NCI-H2227 (cell line): ENCODE data around the gene WSCD2.

Experiments used
- DNase-seq: peaks from one replicate; lab custom pipeline; 2025; ENCODE audit not compliant: unreplicated experiment; lab: John Stamatoyannopoulos, UW

WSCD2 gene

DNA sequence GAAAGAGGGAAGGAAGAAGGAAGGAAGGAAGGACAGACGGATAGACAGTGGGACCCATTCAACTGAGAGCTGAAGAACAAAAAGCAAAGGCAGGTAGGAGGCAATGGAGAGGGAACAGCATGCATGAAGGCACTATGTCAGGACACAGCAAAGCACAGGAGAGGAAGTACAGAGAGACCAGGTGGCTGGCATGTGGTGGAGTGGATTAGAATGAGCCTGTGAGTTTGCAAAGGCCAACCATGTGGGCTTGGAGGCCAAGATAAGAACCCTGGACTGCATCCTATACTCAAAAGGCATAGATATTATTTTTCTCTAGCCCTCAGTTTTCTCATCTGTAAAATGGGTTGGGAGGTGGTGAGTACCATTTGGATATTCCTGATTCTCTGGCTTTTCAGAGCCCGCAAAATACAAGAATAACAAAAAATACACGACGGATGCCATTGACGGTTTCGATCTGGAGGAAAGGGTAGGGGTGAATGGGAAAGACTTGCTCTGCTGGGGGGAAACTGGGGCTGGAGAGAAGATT is 102.9 kb downstream of the WSCD2 start:
- no peak for DNase-seq

DNA sequence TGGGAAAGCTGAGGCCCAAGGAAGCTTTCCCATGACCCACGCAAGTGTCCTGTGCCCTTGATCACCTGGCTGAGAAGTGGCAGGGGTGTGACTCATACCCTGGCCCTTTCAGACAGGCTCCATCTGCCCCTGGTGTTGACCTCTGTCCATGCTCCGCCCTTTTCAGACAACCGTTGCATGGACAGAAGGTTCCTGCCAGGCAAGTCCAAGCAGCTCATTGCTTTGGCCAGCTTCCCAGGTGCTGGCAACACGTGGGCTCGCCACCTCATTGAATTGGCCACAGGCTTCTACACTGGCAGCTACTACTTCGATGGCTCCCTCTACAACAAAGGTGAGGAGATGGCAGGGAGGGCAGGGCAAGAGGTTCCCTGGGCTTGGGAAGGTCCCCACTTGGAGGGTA is 103.5 kb downstream of the WSCD2 start:
- DNase-seq, result no peak

DNA sequence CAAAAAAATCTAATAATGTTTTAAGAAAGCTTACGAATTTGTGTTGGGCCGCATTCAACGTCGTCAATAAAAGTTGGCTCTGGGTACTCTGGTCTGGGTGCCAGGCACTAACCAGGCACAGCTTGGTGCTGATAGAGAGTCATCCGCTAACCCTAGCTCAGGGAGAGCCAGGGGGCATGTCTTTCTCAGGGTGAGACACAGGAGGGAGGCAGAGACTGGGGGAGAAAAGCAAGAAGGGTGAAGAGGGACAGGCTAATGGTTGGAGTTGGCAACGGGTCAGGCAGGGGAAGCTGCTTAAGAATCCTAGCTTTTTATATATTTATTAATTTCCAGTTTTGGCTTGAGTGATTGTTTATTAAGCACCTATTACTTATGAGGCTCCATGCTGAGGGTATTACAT is 105.1 kb downstream of the WSCD2 start:
- no peak for DNase-seq

DNA sequence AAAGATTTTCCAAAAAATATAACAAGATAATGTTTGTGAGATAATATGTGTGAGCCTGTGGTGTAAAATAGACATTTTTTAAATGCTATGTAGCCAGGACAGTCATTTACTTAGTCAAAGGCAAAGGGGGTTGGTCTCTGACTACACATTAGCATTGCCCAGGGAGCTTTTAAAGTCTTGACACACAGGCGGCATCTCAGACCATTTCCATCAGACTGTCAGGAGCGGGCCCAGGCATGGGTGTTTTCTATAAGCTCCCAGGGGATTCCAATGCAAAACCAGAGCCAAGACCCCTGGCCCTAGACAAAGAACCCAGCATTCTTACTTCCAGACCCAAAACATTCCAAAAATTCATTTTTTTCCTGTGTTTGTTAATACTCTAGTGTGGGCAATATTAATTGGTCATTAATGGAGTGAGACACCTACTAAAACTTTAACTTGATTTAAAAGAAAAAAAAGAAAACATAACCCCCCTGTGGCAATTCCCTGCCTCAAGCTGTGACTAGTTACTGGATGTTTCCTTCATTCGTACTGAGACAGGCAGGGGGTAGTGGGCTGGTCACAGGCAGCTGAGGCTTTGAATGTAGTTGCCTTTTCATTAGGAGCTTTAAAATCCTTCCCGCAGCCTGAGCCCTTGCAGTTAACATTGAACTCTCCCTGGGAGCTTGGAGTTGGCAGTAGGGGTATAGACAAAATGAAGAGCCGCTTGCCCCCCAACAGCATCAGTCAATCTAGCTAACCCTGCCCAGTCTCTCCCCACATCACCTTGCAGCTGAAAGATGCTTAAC is 106.3 kb downstream of the WSCD2 start:
- peak; percentile 16 for DNase-seq

DNA sequence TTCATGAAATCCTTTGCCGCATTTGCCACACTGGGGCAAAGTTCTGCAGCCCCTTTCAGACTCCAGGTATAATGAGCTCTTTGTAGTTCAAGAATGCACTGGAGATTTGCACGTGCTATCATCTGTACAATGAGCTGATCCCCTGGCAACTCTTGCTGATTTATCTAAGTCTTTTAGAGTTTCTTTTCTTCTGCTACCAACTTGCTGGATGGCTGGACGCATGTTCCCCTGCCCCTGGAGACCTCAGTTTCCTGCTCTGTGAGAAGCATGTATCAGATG is 106.8 kb downstream of the WSCD2 start:
- DNase-seq, result no peak

DNA sequence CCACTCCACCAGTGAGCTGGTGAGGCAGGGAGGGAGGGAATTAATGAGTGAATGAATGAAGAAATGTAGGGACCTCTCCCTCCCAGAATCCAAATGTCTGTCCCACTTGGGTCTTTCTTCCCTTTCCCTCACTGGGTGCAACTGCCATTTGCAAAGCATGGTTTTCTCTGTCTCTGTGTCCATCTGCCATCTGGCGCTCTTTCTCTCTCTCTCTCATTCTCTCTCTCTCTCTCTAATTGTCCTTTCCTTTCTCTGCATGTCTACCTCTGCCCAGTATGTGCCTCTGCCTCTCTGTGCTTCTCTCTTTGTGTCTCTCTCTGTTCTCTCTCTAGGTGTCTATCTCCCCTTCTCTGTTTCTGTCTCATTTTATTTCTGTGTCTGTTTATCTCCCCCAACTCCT is 107.3 kb downstream of the WSCD2 start:
- no peak for DNase-seq

DNA sequence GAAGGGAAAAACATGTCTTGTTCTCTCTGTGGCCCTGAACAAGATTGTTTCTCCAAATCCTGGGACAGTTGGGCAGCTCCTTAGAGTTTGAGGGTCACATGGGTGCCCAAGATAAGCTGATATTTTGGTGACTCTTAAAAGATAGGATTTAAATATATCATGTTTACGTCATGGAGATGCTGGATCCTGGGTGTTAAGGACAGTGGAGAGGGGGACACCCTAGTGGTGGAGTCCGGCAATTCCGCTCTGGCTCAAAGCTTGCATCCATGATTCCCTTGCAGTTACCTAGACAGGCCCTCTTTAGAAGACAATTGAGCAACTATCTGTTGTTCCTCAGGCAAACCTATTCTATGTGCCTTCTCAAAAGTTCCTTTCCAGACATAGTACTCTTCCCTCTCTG is 108.2 kb downstream of the WSCD2 start:
- no peak for DNase-seq

DNA sequence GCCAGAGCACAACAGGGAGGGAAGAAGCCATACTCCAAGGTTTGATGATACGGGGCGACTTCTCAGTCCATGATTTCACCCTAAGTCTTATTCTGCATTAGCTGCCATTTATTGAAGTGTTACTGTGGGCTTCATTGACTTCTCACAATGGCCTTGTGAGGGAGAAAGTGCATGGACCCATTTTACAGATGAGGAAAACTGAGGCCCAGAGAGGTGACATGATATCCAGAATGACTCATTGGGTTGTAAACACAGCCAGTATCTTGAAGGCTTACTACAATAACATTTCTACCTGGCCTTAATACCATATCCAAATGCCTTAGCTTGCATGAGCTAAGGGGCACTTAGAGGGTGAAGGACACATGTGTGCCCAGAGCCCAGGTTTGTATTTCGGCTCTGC is 109.4 kb downstream of the WSCD2 start:
- DNase-seq, result no peak

DNA sequence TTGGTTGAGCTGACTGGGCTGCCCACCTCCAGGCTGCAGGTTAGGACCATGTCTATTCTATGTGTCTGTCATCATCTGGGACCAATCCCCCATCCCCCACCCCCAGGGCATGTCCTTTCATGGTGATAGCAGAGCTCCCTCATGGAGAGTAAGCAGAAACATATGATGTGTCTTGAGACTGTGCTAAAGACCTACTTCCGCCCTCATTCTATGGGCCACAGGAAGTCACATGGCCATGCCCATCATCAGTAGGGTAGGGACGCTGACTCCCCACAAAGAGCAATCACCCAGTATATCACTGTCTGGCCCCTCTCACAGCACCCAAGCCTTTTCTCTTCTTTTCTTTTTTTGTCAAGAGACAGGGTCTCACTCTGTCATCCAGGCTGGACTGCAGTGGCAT is 110.3 kb downstream of the WSCD2 start:
- no peak for DNase-seq

DNA sequence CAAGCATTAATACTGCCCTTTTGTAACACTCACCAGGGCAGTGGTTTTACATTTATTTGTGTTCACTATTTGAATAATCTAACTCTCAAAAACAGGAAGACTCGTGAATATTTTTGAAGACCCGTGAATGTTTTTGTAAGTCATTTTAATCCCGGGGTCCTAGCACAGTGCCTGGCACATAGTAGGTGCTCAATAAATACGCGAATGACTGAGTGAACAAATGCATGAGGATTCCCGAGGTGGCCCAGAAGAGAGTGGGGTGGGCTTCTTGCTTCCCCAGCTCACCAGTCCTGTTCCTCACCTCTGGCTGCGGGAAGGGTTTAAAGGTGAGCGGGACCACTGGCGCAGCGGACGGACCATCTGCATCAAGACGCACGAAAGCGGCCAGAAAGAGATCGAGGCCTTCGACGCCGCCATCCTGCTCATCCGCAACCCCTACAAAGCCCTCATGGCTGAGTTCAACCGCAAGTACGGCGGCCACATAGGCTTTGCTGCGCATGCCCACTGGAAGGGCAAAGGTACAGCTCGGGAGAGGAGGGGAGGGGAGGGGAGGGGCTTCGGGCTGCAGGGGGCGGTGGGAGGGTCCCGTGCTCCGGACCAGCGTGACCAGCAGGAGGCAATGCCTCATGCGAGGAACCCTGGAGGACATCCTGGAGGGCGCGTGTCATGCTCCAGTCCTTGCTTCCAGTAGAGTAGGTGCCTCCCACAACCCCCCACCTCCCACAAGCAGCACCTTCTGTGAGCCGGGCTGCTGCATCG is 111.1 kb downstream of the WSCD2 start:
- DNase-seq, result no peak

DNA sequence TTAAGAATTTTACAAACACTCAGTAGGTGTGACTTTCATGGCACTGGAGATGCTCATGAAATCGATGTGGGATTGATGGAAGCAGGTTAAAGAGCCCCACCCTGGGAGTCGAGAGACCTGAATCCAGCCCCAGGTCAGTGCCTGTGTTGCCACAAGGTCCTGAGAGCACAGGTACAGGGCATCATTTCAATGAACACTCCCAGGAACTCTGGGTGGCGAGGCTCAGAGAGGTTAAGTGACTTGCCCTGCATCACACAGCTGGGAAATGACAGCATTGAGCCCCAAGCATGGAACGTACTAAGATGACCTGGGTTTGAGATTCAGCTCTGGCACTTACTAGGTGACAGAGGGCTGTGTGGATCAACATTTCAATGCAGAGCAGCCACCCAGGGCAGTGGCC is 111.8 kb downstream of the WSCD2 start:
- DNase-seq, result no peak

DNA sequence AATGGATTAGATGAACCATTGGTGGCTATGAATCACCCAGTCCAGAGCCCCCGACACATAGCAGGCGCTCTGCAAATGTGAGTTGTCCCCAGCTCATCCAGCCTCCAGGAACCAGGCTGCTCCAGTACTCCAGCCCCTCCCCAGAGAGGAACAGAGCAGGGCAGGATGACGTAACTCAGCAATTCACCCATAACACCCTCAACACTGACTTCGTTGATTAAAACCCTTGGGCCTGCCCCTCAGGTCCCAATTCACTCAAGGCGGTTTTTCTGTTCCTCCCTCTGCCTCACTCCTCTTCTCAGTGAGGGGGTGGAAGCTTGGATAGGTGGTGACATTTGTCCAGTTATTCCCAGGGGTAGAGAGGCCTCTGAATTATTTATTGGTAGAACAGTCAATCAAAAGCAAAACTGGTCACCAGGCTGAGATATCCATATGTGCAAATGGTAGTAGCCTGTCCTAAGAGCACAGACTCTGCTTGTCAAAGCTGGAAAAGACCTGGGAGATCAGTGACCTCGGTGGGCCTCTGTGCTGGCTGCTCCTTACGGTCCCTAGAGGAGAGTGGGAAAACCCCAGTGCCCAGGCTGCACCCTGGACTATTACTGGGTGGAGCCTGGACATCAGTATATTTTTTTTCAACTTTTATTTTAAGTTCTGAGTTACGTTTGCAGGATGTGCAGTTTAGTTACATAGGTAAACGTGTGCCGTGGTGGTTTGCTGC is 113.1 kb downstream of the WSCD2 start:
- DNase-seq, result peak; percentile 29

DNA sequence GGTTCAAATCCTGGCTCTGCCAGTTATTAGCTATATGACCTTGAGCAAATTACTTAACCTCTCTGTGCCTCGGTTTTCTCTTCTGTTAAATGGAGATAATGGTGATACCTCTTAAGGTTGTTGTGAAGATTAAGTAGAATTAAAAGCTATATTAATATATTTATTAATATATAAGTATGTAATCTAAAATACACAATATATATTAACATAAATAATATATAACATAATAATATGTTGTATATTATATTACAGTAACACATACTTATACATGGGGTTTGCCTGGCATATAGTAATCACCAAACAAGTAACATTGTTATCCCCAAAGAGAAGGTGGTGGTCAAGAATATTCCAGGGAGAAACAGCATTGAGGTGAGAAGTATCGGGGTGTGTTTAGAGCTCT is 118.0 kb downstream of the WSCD2 start:
- no peak for DNase-seq

DNA sequence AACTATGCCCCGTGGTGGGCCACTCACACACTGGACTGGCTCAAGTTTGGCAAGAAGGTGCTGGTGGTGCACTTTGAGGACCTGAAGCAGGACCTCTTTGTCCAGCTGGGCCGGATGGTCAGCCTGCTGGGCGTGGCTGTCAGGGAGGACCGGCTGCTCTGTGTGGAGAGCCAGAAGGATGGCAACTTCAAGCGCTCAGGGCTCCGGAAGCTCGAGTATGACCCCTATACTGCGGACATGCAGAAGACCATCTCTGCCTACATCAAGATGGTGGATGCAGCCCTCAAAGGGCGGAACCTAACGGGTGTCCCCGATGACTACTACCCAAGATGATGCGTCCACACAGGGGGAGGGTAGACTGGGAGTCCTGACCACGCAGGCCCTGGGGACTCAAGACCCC is 118.9 kb downstream of the WSCD2 start:
- DNase-seq, result no peak

DNA sequence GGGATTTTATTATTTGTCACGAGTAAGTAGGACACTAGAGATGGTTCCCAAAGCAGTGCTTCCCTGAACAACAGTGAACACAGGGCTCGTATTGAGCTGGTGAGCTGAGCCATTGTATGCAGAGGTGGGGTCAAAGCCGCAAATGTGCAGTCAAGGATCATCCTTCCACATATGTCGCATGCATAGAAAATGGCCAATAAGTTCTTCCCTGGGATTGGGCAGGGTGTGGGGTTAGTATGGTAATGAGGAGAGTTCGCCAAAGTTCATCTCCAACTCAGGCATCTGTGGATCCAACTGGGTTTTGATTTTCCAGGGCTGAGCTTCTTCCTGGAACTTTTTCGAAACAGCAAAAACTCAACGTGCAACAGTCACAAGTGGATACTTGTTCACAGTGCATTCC is 123.4 kb downstream of the WSCD2 start:
- DNase-seq, result no peak

DNA sequence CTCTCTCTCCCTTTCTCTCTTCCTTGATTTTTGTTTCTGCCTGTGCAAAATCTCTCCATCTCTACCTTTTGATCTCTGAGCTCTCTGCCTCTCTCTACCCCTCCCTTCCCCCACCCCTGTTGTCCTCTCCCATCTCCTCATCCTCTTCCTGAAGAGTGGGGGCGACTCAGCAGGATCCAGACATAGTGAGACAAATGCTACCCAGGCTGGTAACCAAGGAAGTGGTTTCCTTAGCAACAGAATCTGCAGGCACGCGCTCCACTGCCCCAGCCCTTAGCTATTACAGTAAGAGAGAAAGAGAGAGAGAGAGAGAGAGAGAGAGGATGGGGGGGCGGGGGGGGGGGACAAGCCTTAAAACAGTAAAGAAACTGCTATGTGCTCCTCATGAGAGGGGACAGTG is 124.5 kb downstream of the WSCD2 start:
- DNase-seq, result peak; percentile 81

DNA sequence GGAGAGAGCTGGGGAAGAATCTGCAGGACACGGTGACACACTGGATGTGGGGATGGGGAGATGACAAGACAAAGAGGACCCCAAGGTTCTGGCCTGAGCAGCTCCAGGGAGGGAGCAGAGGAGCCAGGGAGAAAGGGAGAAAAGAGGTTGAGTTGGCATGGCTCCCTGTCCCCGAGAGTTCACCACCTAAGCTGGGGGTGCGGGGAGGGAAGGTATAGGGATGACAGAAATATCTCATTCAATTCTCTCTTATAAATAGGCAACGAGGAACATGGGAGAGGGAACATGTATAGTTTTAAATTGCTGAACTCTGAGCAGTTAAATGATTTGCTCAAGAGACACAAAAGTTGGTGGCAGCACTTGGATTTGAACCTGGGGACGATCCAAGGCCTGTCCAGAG is 124.9 kb downstream of the WSCD2 start:
- DNase-seq, result no peak

DNA sequence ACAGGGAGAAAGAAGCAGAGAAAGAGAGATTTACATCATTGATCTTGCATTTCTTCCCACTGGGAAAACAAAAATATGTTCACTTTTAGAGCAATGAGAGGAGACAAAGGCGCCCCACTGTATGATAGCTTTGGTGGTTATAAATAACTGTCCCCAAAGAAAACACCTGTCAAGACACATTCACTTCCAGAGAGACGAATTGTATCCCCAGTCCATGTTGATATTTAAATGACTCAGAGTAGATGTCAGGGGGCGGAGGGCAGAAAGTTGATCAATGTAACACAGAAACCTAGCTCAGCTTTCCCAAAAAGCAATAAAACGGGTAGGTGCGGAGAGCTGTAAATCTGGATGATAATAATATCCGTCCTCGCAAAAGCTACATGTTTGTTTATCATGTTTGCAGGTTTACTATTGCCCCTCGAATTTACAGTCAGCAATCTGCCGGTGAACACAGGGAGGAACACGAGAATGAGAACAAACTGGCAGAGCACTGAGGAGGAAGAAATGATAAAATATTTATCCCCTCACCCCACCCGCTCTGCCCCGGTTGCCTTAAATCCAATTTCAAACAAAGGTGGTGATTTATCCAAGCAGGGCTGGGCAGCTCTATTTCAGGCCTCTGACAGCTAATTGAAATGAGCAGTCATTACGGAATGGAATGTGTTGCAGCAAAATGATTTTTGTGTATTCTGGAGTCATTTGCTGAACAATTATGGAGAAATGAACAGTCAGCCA is 125.6 kb downstream of the WSCD2 start:
- no peak for DNase-seq

DNA sequence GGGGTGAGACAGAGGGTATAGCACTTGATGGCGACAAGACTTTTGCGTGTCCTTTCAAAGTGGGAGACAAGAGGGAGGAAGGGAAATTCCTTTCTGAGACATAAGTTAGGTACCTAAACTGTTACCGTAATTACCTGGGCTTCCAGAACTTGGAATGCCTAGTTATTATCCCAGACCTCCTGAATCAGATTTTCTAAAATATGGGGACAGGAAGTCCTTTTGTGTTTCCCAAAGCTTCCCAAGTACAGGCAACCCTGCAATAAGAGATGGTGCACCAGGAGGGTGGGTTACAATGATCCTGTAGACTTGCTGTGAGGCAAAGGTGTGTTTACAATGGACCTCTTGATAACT is 126.1 kb downstream of the WSCD2 start:
- DNase-seq, result peak; percentile 35

DNA sequence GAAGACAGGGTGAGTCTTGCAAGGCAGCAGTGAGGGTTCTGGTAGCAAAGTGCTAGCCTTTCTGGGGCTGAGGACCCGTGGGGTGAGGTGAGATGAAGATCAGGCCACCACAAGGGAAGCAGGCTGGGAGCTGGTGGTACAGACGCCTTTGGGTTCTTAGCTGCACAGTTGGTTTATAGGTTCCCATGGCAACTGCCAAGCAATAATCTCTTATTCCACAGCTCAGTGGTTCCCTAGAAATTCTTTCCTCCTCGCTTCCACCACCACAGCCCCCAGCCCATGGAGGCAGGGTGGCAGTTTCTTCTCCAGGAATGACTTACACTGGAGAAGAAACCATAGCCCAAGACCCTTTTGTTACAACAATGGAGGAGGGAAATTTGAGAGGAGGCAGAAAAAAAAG is 127.9 kb downstream of the WSCD2 start:
- peak; percentile 57 for DNase-seq

DNA sequence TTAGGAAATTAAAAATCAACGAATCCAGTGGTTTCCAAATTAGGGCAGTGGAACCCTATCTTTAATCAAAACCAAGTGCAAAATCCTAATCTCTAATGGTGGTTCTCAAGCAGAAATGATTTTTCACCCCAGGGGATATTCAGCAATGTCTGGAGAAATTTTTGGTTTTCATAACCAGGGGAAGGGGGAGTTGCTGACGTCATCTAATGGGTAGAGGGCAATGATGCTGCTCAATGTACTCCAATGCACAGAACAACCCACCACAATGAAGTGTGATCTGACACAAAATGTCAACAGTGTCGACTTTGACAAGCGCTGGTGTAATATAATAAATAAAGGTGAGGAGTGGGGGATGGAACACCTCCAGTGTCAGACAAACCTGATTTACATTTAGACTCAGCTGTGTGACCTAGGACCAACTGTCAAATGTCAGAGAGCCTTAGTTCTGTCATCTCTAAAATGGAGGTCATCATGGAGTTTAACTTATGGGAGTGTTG is 128.6 kb downstream of the WSCD2 start:
- no peak for DNase-seq
